GM18951 (cell line): ENCODE measurements around the gene GATAD2B.

Experiments used
- POLR2A ChIP-seq: IDR thresholded peaks from 4 replicates; pipeline ENCODE4 v1.6.1; 2011; ENCODE audit warnings: mild to moderate bottlenecking; ENCODE audit not compliant: insufficient read length, insufficient read depth; ENCODE audit errors: extremely low read depth
- in situ Hi-C: fragments of 300-500 bp; cut with MboI; formaldehyde crosslinking; loops from one replicate; pipeline ENCODE4 v1.12.0; 2022; ENCODE audit warnings: low sequenced_read_pairs, mixed read lengths, inconsistent platforms; ENCODE audit not compliant: unreplicated experiment

Gene GATAD2B

GRCh38 chr1:153932156-153933131 lies 9.7 kb upstream of the GATAD2B start:
- TF ChIP-seq POLR2A: no peak
- in situ Hi-C loops: no loop called here

- TF ChIP-seq POLR2A: no peak
- in situ Hi-C loops: loop anchor here (10.0 kb wide), 1 partner anchor 95 kb away; no protein-coding TSS in a partner anchor
These were observed 7.5 kb upstream of the GATAD2B start for GRCh38 chr1:153929981-153930948.

GRCh38 chr1:153929426-153929825 lies 6.7 kb upstream of the GATAD2B start:
- in situ Hi-C loops: loop anchor here (10.0 kb wide), 1 partner anchor 95 kb away; no protein-coding TSS in a partner anchor
- TF ChIP-seq POLR2A: no peak

DNA sequence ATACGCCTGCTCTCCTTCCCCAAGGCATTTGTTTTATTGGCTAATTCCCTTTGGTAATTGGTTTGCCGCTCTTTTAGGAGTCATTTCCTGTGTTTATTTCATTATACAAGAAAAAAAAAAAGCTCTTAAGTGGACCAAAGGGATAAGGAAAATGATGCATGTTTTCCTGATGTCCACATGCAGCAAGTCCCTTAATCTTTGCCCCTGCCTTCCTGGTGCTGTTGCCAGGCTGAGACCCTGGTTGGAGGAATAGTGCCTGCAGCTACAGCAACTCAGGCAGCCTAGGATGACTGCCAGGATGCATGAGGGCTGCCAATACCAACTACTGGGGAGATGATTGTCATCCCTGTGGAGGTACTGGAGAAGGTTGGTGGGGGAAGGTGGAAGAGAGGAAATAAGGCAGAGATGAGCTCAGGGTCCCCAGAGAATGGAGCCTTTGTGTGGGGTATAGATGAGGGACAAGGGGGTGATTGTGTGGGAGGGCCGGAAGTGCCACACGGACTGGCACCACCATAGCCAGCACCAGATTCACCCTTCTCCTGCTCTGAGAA lies 6.1 kb upstream of the GATAD2B start:
- no peak for TF ChIP-seq POLR2A
- in situ Hi-C loops: loop anchor here (10.0 kb wide), 1 partner anchor 94 kb away; no protein-coding TSS in a partner anchor

GRCh38 chr1:153928245-153928644 lies 5.5 kb upstream of the GATAD2B start:
- in situ Hi-C loops: loop anchor here (10.0 kb wide), 1 partner anchor 93 kb away; no protein-coding TSS in a partner anchor
- no peak for TF ChIP-seq POLR2A

DNA sequence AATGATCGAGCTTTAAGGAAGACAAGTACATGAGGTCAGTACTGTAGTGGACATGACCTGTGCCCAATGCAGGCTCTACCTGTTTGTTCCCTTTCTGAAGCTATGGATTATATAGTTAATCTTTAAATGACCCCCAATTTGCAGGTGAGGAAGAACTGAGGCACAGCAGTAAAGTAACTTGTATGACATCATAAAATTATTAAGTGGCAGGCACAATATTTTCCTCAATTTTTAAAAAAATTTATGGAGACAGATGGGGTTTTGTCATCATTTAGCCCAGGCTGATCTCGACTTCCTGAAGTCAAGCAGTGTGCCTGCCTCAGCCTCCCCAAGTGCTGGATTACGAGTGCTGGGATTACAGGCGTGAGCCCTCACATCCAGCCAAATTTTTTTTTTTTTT lies 3.6 kb upstream of the GATAD2B start:
- no peak for TF ChIP-seq POLR2A
- in situ Hi-C loops: loop anchor here (10.0 kb wide), 1 partner anchor 92 kb away; no protein-coding TSS in a partner anchor

DNA sequence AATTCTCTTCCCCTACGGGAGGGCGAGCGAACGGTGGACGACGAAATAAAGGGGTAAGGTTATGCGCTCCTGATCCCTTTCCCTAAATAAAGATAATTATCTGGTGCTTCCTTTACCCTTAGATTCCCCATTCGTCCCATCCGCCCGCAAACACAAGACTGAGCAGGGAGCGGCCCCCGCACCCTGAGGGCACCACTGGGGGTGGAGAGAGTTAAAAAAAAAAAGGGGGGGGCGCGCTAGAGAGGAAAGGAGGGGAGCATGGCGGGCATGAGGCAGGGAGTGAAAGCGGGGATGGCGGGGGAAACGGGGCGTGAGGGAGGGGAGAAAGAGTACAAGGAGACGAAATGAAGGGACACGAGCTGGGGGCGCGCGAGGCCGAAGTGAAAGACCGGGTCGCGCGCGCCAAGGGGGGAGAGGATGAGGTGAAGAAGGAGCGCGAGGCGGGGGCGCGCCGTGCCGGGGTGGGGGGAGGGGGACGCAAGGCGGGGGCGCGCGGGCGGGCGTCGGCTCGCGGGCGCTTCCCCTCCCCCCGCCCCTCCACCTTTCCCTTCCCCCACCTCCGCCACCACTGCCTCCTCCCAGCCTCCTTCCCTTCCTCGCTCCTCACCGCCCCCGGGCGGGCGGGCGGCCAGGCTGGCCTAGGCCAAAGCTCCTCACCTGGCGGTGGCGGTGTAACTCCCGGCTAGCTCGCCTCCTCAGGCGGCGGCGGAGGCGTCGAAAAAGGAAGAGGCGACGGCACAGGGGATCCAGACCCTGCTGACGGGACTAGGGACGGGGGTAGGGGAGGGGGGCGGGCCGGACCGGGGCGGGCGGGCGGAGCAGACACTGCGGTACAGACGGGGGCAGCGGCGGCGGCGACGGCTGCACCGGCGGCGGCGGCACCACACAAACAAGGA lies 448 bp downstream of the GATAD2B start:
- peak; percentile 37 for TF ChIP-seq POLR2A
- in situ Hi-C loops: loop anchor here (10.0 kb wide), 1 partner anchor 88 kb away; no protein-coding TSS in a partner anchor

DNA sequence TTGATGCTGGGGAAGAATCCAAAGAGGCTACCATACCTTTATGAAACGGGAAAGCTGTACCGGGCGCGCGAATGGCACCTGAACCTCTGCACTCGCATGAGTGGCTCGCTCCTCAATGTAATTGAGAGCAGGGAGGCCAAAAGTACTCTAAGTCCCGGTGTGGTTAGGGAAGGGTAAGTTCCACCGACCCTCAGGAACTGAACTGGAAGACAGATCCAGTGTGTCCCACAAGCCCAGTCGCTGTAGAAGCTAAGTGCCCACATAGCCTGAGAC lies 1.0 kb downstream of the GATAD2B start:
- no peak for TF ChIP-seq POLR2A
- in situ Hi-C loops: loop anchor here (10.0 kb wide), 1 partner anchor 87 kb away; no protein-coding TSS in a partner anchor

DNA sequence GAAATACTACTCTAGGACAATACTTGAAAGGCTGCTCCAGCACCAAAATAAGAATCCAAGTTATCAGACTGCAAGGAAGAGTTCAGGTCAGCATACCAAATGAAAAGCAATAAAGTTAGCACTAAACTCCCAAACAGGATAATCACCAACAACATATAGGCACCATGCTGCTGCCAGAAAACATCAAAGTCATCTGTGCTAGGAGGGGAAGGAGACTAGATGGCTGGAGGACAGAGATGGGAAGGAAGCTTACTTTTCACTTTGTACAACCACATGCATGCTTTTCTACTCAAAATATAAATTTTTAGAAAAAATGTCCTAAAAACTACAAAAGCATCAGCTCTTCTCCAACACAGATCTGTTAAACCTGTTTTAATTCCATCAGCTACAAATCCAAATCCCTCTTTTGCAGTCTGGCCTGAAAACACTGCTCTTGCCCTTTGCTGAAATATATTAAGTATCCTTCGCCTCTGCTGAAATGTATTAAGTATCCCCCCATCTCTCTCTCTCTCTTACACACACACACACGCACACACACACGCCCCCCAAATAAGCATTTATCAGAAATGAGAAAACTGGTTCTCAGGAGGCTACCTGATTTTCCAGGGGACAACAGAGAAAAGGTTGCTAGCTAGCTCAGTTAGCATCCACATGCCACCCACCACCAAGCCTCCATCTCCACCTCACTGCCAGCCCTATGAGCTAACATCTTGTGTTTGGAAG lies 1.5 kb downstream of the GATAD2B start:
- no peak for TF ChIP-seq POLR2A
- in situ Hi-C loops: loop anchor here (10.0 kb wide), 1 partner anchor 86 kb away; no protein-coding TSS in a partner anchor

DNA sequence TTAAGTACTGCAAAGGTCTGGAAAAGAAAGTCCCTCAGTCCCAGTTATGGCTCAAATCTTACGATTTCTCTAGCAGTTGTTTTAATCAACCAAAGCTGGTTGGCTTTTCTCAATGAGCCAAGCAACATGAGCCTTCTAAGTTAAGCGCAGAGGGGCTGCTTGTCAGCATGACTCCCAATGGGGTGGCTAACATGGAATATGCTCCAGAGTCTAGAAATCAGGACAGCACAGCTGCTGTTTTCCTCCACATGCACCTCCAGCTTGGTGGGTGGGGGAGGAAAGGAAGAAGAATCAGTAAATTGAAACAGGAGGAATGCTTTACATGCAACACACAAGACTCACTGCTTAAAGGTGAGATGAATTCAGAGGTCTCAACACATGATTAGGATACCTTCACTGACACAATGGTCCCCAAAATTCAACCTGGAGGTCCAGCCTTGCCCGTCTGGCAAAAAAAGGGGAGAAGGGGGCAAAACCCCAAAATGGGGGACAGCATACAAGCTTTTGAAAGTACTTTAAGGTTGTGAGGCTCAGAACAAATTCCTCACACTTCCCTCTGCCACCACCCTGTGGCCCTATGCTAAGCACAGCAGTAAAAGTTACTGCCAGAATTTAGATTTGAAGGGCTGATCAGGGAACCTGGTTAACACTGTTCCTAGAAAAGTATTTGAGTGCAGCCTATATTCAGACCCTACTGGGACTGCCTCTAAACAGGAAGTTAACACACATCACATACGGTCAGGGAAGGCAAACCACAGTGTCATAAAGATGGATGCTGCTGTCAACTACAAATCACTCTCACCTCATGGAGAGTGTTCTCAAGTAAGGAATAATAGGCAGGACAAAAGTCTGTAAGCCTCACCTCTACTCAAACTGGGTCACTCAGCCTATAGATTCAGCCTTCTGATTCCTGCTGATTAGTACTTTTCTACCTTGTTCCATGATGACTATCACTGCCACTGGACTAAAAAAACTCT lies 2.6 kb downstream of the GATAD2B start:
- in situ Hi-C loops: loop anchor here (10.0 kb wide), 1 partner anchor 85 kb away; no protein-coding TSS in a partner anchor
- TF ChIP-seq POLR2A: no peak
